GM21447 (cell line): ENCODE results near the gene KRT81.
"Not testable (repeated sequence)": the region's sequence is repeated elsewhere in the genome, so short reads cannot be mapped to it uniquely, and the experiment has no call there.

ENCODE experiments used
- ATAC-seq: cut with Tn5 transposase; IDR thresholded peaks from one replicate; pipeline ENCODE4 v1.9.1; 2021; ENCODE audit not compliant: unreplicated experiment

The KRT81 gene

GRCh38 chr12:52318241-52318990, 27.1 kb upstream of the KRT81 start:
- no peak for ATAC-seq

- no peak for ATAC-seq
These were observed 26.2 kb upstream of the KRT81 start for GRCh38 chr12:52317468-52318052.

- ATAC-seq, result no peak
These were observed 25.4 kb upstream of the KRT81 start for GRCh38 chr12:52316701-52317100.

GRCh38 chr12:52316290-52316689, 25.0 kb upstream of the KRT81 start:
- ATAC-seq, result no peak

GRCh38 chr12:52315721-52316120, 24.4 kb upstream of the KRT81 start:
- ATAC-seq, result not testable (repeated sequence)

GRCh38 chr12:52314511-52314910, 23.2 kb upstream of the KRT81 start:
- no peak for ATAC-seq

GRCh38 chr12:52313926-52314325, 22.6 kb upstream of the KRT81 start:
- no peak for ATAC-seq

- no peak for ATAC-seq
These were observed 22.1 kb upstream of the KRT81 start for GRCh38 chr12:52313461-52313860.

- no peak for ATAC-seq
These were observed 20.8 kb upstream of the KRT81 start for GRCh38 chr12:52312086-52312485.

- ATAC-seq, result no peak
These were observed 19.9 kb upstream of the KRT81 start for GRCh38 chr12:52311285-52311648.

GRCh38 chr12:52310622-52311284, 19.4 kb upstream of the KRT81 start:
- ATAC-seq, result no peak

GRCh38 chr12:52308806-52309425, 17.6 kb upstream of the KRT81 start:
- no peak for ATAC-seq

- ATAC-seq, result no peak
These were observed 16.8 kb upstream of the KRT81 start for GRCh38 chr12:52307836-52308805.

- no peak for ATAC-seq
These were observed 15.4 kb upstream of the KRT81 start for GRCh38 chr12:52306731-52307130.

- no peak for ATAC-seq
These were observed 14.8 kb upstream of the KRT81 start for GRCh38 chr12:52305921-52306705.

GRCh38 chr12:52304941-52305411, 13.6 kb upstream of the KRT81 start:
- peak; percentile 89 for ATAC-seq

- ATAC-seq, result not testable (repeated sequence)
These were observed 11.0 kb upstream of the KRT81 start for GRCh38 chr12:52302242-52302914.

- not testable (repeated sequence) for ATAC-seq
These were observed 10.4 kb upstream of the KRT81 start for GRCh38 chr12:52301721-52302120.
